SHP77 (cell line): Measurements from ENCODE around the gene DHRS2.
"Not testable (repeated sequence)": the region's sequence is repeated elsewhere in the genome, so short reads cannot be mapped to it uniquely, and the experiment has no call there.

ENCODE experiments used
- DNase-seq, 2 experiments: peaks; one replicate each; lab custom pipeline; 2025; lab: John Stamatoyannopoulos, UW

DHRS2 gene

GRCh38 chr14:23636317-23637211 lies at the start of gene DHRS2:
Gene DHRS2 (plus strand): TSS chr14:23636364. CDS start chr14:23638865, 2,501 bp downstream.
- no peak for DNase-seq

- DNase-seq = peak; percentile 85 to 91
Measured at GRCh38 chr14:23588884-23589598, 47.1 kb upstream of the DHRS2 start.

GRCh38 chr14:23589606-23590005 lies 46.6 kb upstream of the DHRS2 start:
- DNase-seq = no peak

- no peak for DNase-seq
Measured at GRCh38 chr14:23590198-23590597, 46.0 kb upstream of the DHRS2 start.

- DNase-seq = not testable (repeated sequence)
Measured at GRCh38 chr14:23594191-23594590, 42.0 kb upstream of the DHRS2 start.

GRCh38 chr14:23600322-23600707 lies 35.8 kb upstream of the DHRS2 start:
- DNase-seq = no peak

- no peak for DNase-seq
Measured at GRCh38 chr14:23600806-23601205, 35.4 kb upstream of the DHRS2 start.

GRCh38 chr14:23601424-23601823 lies 34.7 kb upstream of the DHRS2 start:
- no peak for DNase-seq

- no peak for DNase-seq
Measured at GRCh38 chr14:23601845-23602180, 34.4 kb upstream of the DHRS2 start.

- DNase-seq = no peak
Measured at GRCh38 chr14:23602181-23603095, 33.7 kb upstream of the DHRS2 start.

- DNase-seq = no peak
Measured at GRCh38 chr14:23603103-23603502, 33.1 kb upstream of the DHRS2 start.

GRCh38 chr14:23604148-23604547 lies 32.0 kb upstream of the DHRS2 start:
- no peak for DNase-seq

- no peak for DNase-seq
Measured at GRCh38 chr14:23604675-23605170, 31.4 kb upstream of the DHRS2 start.

GRCh38 chr14:23605931-23606585 lies 30.1 kb upstream of the DHRS2 start:
- DNase-seq = no peak

GRCh38 chr14:23608454-23608853 lies 27.7 kb upstream of the DHRS2 start:
- no peak for DNase-seq

GRCh38 chr14:23609001-23609400 lies 27.2 kb upstream of the DHRS2 start:
- DNase-seq = no peak

GRCh38 chr14:23609411-23610089 lies 26.6 kb upstream of the DHRS2 start:
- DNase-seq = not testable (repeated sequence)

- no peak for DNase-seq
Measured at GRCh38 chr14:23610090-23610814, 25.9 kb upstream of the DHRS2 start.

- DNase-seq = no peak
Measured at GRCh38 chr14:23610815-23611289, 25.3 kb upstream of the DHRS2 start.

- DNase-seq = no peak
Measured at GRCh38 chr14:23612354-23612732, 23.8 kb upstream of the DHRS2 start.
